Heart left ventricle (tissue), 16 donors: ENCODE measurements around the gene LONP1. TPM values are rescaled to one million over a fixed set of nuclear protein-coding genes. Genes with fewer than 3 reads are reported as not detected.

Experiments
- ATAC-seq, 4 donors: fragments of 200-7000 bp; cut with Tn5 transposase; one replicate each; pipeline ENCODE4 v1.9.1; 2020 to 2022; ENCODE audit warnings: moderate library complexity in 4 of 4, mild to moderate bottlenecking in 3 of 4, moderate number of reproducible peaks in 1 of 4
- DNase-seq, 5 donors: peaks; one replicate each; pipeline ENCODE4 v3.0.0-alpha.2; 2020
- H3K27ac ChIP-seq, 12 donors: fragments of 200-600 bp; sonication (generic) in 4 of 12; one replicate each; pipeline versions ENCODE4 v1.5.0 to v1.8.0; 2016 to 2022; ENCODE audit warnings: mild to moderate bottlenecking in 2 of 12
- H3K27me3 ChIP-seq, 9 donors: fragments of 200-600 bp; sonication (generic) in 2 of 9; one replicate each; pipeline versions ENCODE4 v1.5.1 to v1.8.0; 2016 to 2022; ENCODE audit warnings: mild to moderate bottlenecking in 3 of 9
- H3K36me3 ChIP-seq, 9 donors: fragments of 200-600 bp; sonication (generic) in 2 of 9; one replicate each; pipeline versions ENCODE4 v1.5.0 to v1.8.0; 2018 to 2022; ENCODE audit warnings: mild to moderate bottlenecking in 2 of 9
- H3K4me1 ChIP-seq, 12 donors: fragments of 200-600 bp; sonication (generic) in 4 of 12; one replicate each; pipeline versions ENCODE4 v1.5.0 to v1.8.0; 2016 to 2022; ENCODE audit warnings: mild to moderate bottlenecking in 3 of 12
- H3K4me3 ChIP-seq, 12 donors: fragments of 200-600 bp; sonication (generic) in 4 of 12; one replicate each; pipeline versions ENCODE4 v1.5.0 to v1.8.0; 2017 to 2022; ENCODE audit warnings: mild to moderate bottlenecking in 9 of 12, moderate library complexity in 4 of 12
- H3K9me3 ChIP-seq, 12 donors: fragments of 200-600 bp; sonication (generic) in 4 of 12; one replicate each; pipeline versions ENCODE4 v1.5.0 to v1.8.0; 2016 to 2022; ENCODE audit warnings: mild to moderate bottlenecking in 1 of 12
- CTCF ChIP-seq, 12 donors: fragments of 200-600 bp; sonication (generic) in 4 of 12; IDR thresholded peaks; one replicate each; pipeline versions ENCODE4 v1.5.0 to v1.8.0; 2018 to 2022; ENCODE audit warnings: antibody characterized with exemption in 12 of 12, mild to moderate bottlenecking in 5 of 12
- POLR2A ChIP-seq, 2 donors: fragments of 450-650 bp; IDR thresholded peaks; one replicate each; pipeline ENCODE4 v1.6.1; 2017; ENCODE audit warnings: antibody characterized with exemption in 2 of 2, mild to moderate bottlenecking in 2 of 2, moderate library complexity in 2 of 2
- WGBS, 4 donors: extraction: QIAGEN DNeasy Blood & Tissue Kit in 2 of 4; methylation state at CpG; one replicate each; pipeline versions ENCODE4 v1.1.5 to v1.1.7; 2013 to 2018; 5-methylcytosine and 5-hydroxymethylcytosine counted together
- intact Hi-C, 10 donors: fragments of 100-400 bp; cut with DNase I; formaldehyde crosslinking; loops; one replicate each; pipeline versions ENCODE4 v1.11.1 to v1.14.2; 2022
- polyA plus RNA-seq, 2 donors: library from polyadenylated mRNA; stranded (reverse); fragments of 200-250 nt; gene quantifications; one replicate each; pipeline ENCODE4 v1.2.3, GENCODE V29; 2013
- total RNA-seq, 9 donors: library from RNA; depleted of rRNA in 2 of 9; stranded (reverse); fragments of >200 nt in 2 of 9; fragmentation: NEBNext Ultra II Directional in 3 of 9; extraction: Animal tissue kit (Norgen Biotek cat#: 25700) in 3 of 9; gene quantifications; one replicate each; pipeline versions ENCODE4 v1.1.0 to v1.2.4, GENCODE V29; 2016 to 2023
- donor health status: ischemic (EF 13 %, LVEDD 7.1; RV severe dilation, severe dysfunction).
- donor health status: healthy with polysubstance abuse.
- donor health status: DM: no; HTN: yes; CAD: no.
- donor health status: DM: no; HTN: no; CAD: no.
- donor health status: ischemic (EF 25% LVEDD 6.9; RV normal size, moderate dysfunction).
- donor health status: ischemic (EF 25% LVEDD 5.7; RV mildly dilated, moderate dysfunction).
- donor health status: healthy.
- donor health status: DM: yes; HTN: yes; CAD: no.
- donor health status: ischemic (EF 35%, LVEDD 5.7; RV mildly dilated, moderate dysfunction).
- donor health status: nonischemic (EF 11% LVEDD 7.7; RV severe dilation, severe dysfunction).
- donor health status: DM: yes; HTN: yes; CAD: no.
- donor health status: PGD.
- donor health status: ischemic (EF 29% LVEDD 5.4; RV normal size, mild dysfunction).
- donor health status: nonischemic (EF 23%, LVEDD 6.1; RV moderate dilation, normal function).

LONP1 gene
- total and polyA plus RNA-seq, 11 donors: 61.2 to 123 (median 94.6) TPM

GRCh38 chr19:5697890-5698634 lies 21.9 kb downstream of the LONP1 start:
- H3K4me1 ChIP-seq: peaks cover 0 to 9% (median under 1%) of the 10 kb centered on the region in 12 donors
- intact Hi-C loops: no loop called here
- no peak for TF ChIP-seq CTCF (IDR thresholded peaks at IDR 0.05)
- TF ChIP-seq POLR2A (IDR thresholded peaks at IDR 0.05): no peak
- peak in 1 of 5 donors; percentile 49 for DNase-seq
- 77 to 89% (median 82%) methylated on average over 21 to 30 of the region's 30 CpGs for WGBS, 4 donors
- ATAC-seq: peak in 2 of 4 donors; percentile 1 to 2
- H3K27me3 ChIP-seq: no peaks in the 10 kb centered on the region
- peaks cover 0 to 84% (median 74%) of the 10 kb centered on the region in 9 donors for H3K36me3 ChIP-seq
- H3K9me3 ChIP-seq: no peaks in the 10 kb centered on the region
- H3K4me3 ChIP-seq: no peak overlapping the region
- no peak overlapping the region for H3K27ac ChIP-seq

GRCh38 chr19:5697022-5697889 lies 22.7 kb downstream of the LONP1 start:
- TF ChIP-seq CTCF (IDR thresholded peaks at IDR 0.05): no peak
- no peak for TF ChIP-seq POLR2A (IDR thresholded peaks at IDR 0.05)
- no peaks in the 10 kb centered on the region for H3K27me3 ChIP-seq
- H3K36me3 ChIP-seq: peaks cover 0 to 90% (median 81%) of the 10 kb centered on the region in 9 donors
- no peak overlapping the region for H3K4me3 ChIP-seq
- no peak overlapping the region for H3K27ac ChIP-seq
- peaks cover 0 to 17% (median 6%) of the 10 kb centered on the region in 12 donors for H3K4me1 ChIP-seq
- intact Hi-C loops: no loop called here
- 74 to 80% (median 76%) methylated on average over 22 to 25 of the region's 25 CpGs for WGBS, 4 donors
- H3K9me3 ChIP-seq: no peaks in the 10 kb centered on the region
- DNase-seq (no peak), ATAC-seq (peak in 1 of 4 donors; percentile 12)

- Histone ChIP-seq H3K36me3 (peaks cover 0 to 95% (median 88%) of the 10 kb centered on the region in 9 donors), H3K27me3 (no peaks in the 10 kb centered on the region), H3K4me1 (peaks cover 4 to 25% (median 15%) of the 10 kb centered on the region in 12 donors), H3K27ac (no peak overlapping the region), H3K4me3 (no peak overlapping the region), H3K9me3 (no peaks in the 10 kb centered on the region)
- no peak for ATAC-seq
- no peak for TF ChIP-seq CTCF (IDR thresholded peaks at IDR 0.05)
- no peak for TF ChIP-seq POLR2A (IDR thresholded peaks at IDR 0.05)
- intact Hi-C loops: no loop called here
- peak in 2 of 5 donors; percentile 28 to 60 for DNase-seq
- WGBS, 4 donors: 85 to 91% (median 89%) methylated on average over 14 to 42 of the region's 42 CpGs
Observed at GRCh38 chr19:5696196-5697021, 23.5 kb downstream of the LONP1 start.
